GM18867 (cell line): ENCODE data around the gene CALHM1.
"Not testable (repeated sequence)": the region's sequence is repeated elsewhere in the genome, so short reads cannot be mapped to it uniquely, and the experiment has no call there.

Source experiments
- ATAC-seq: cut with Tn5 transposase; IDR thresholded peaks from one replicate; pipeline ENCODE4 v1.9.1; 2021; ENCODE audit warnings: mild to moderate bottlenecking, moderate library complexity; ENCODE audit not compliant: unreplicated experiment

The CALHM1 gene

GRCh38 chr10:103458720-103459119, at the start of gene CALHM1:
TSS of gene CALHM1 (minus strand) at chr10:103458900. CDS start at chr10:103458751, 149 bp downstream.
- peak; percentile 74 for ATAC-seq

GRCh38 chr10:103507235-103508191, 48.8 kb upstream of the CALHM1 start:
- no peak for ATAC-seq

- no peak for ATAC-seq
These were observed 47.4 kb upstream of the CALHM1 start for GRCh38 chr10:103506061-103506460.

GRCh38 chr10:103504181-103504783, 45.6 kb upstream of the CALHM1 start:
- no peak for ATAC-seq

- ATAC-seq, result not testable (repeated sequence)
These were observed 45.1 kb upstream of the CALHM1 start for GRCh38 chr10:103503777-103504176.

- ATAC-seq, result no peak
These were observed 44.4 kb upstream of the CALHM1 start for GRCh38 chr10:103502849-103503660.

- no peak for ATAC-seq
These were observed 42.5 kb upstream of the CALHM1 start for GRCh38 chr10:103501186-103501585.

- no peak for ATAC-seq
These were observed 41.8 kb upstream of the CALHM1 start for GRCh38 chr10:103500481-103500880.

GRCh38 chr10:103499881-103500280, 41.2 kb upstream of the CALHM1 start:
- ATAC-seq, result no peak

GRCh38 chr10:103498936-103499638, 40.4 kb upstream of the CALHM1 start:
- ATAC-seq, result no peak

- no peak for ATAC-seq
These were observed 38.6 kb upstream of the CALHM1 start for GRCh38 chr10:103497161-103497915.

- ATAC-seq, result no peak
These were observed 36.6 kb upstream of the CALHM1 start for GRCh38 chr10:103495321-103495720.

GRCh38 chr10:103493916-103494877, 35.5 kb upstream of the CALHM1 start:
- no peak for ATAC-seq

- ATAC-seq, result no peak
These were observed 34.7 kb upstream of the CALHM1 start, which contains the start of gene NEURL1 for GRCh38 chr10:103493362-103493915. TSS of gene NEURL1 (plus strand) at chr10:103493705. CDS start at chr10:103494388, 683 bp downstream.

GRCh38 chr10:103492655-103493261, 34.1 kb upstream of the CALHM1 start:
- no peak for ATAC-seq

- no peak for ATAC-seq
These were observed 33.1 kb upstream of the CALHM1 start for GRCh38 chr10:103491729-103492364.

GRCh38 chr10:103490986-103491314, 32.2 kb upstream of the CALHM1 start:
- ATAC-seq, result peak; percentile 19

- ATAC-seq, result no peak
These were observed 28.7 kb upstream of the CALHM1 start for GRCh38 chr10:103487410-103487708.
